GM12878 (cell line): ENCODE results near the gene FANCM. TPM values are rescaled to one million over a fixed set of nuclear protein-coding genes. Genes with fewer than 3 reads are reported as not detected.

Experiments used
- ATAC-seq: fragments of 200-7000 bp; cut with Tn5 transposase; 3 replicates; pipeline ENCODE4 v1.9.1; 2020; ENCODE audit warnings: mild to moderate bottlenecking, moderate library complexity
- BruUV-seq: library from RNA; stranded (reverse); fragments of 400-500 nt; replicated peaks from 2 replicates; lab custom pipeline; 2021; lab: Mats Ljungman, UMichigan
- CTCF ChIA-PET: fragments of 300-600 bp; sonication (Branson Sonifier 250); formaldehyde crosslinking; extraction: SDS; loops from one replicate; lab custom pipeline; 2021; ENCODE audit warnings: inconsistent platforms; lab: Yijun Ruan, JAX
- POLR2A ChIA-PET: fragments of 350-600 bp; formaldehyde crosslinking; extraction: SDS; loops from one replicate; lab custom pipeline; 2021; ENCODE audit warnings: inconsistent platforms; lab: Charles Lee
- RAD21 ChIA-PET: fragments of 300-600 bp; sonication (Branson Sonifier 250); formaldehyde crosslinking; loops from one replicate; lab custom pipeline; 2023; ENCODE audit warnings: antibody characterized with exemption; ENCODE audit not compliant: unreplicated experiment; lab: Charles Lee
- SMC1A ChIA-PET: fragments of 300-600 bp; sonication (Branson Sonifier 250); formaldehyde crosslinking; loops from one replicate; lab custom pipeline; 2023; ENCODE audit not compliant: unreplicated experiment, uncharacterized antibody; lab: Charles Lee
- DNase-seq: peaks from one replicate; pipeline ENCODE4 v3.0.0-alpha.2; 2011; ENCODE audit warnings: low read depth, low spot score
- FAIRE-seq: peaks from 3 replicates; lab custom pipeline; 2011; peaks lifted over from hg19 to GRCh38; lab: Jason Lieb, UNC
- H2AFZ ChIP-seq: 2 replicates; pipeline ENCODE4 v1.6.0; 2011; ENCODE audit warnings: low read depth, low read length, control low read depth; ENCODE audit not compliant: control insufficient read depth
- H3K27ac ChIP-seq: 2 replicates; pipeline ENCODE4 v1.5.1; 2011; ENCODE audit warnings: control low read depth; ENCODE audit not compliant: control insufficient read depth, insufficient read depth
- H3K27me3 ChIP-seq, 2 experiments: replicated peaks in 1 of 2; 2 replicates each; pipeline versions ENCODE4 v1.6.0 to v1.6.1; 2011; ENCODE audit warnings: low read length in 1 of 2; ENCODE audit not compliant: control insufficient read depth in 2 of 2, insufficient read depth in 2 of 2
- H3K36me3 ChIP-seq, 2 experiments: 2 replicates each; pipeline ENCODE4 v1.5.1; 2011; ENCODE audit warnings: low read length in 1 of 2; ENCODE audit not compliant: control insufficient read depth in 2 of 2, insufficient read depth in 2 of 2
- H3K4me1 ChIP-seq: 2 replicates; pipeline ENCODE4 v1.6.1; 2011; ENCODE audit warnings: mild to moderate bottlenecking, low read length, moderate library complexity, mixed read lengths; ENCODE audit not compliant: control insufficient read depth, insufficient read depth
- H3K4me2 ChIP-seq: 2 replicates; pipeline ENCODE4 v1.6.0; 2011; ENCODE audit warnings: control low read depth; ENCODE audit not compliant: control insufficient read depth, insufficient read depth
- H3K4me3 ChIP-seq: fragments of 200-600 bp; sonication (generic); 2 replicates; pipeline ENCODE4 v1.5.1; 2016
- H3K79me2 ChIP-seq: 2 replicates; pipeline ENCODE4 v1.6.0; 2011; ENCODE audit warnings: low read length; ENCODE audit not compliant: control insufficient read depth, insufficient read depth
- H3K9ac ChIP-seq: 2 replicates; pipeline ENCODE4 v1.8.0; 2011; ENCODE audit warnings: low read length, control low read depth, mixed read lengths; ENCODE audit not compliant: control insufficient read depth, insufficient read depth
- H3K9me3 ChIP-seq: replicated peaks from 3 replicates; pipeline ENCODE4 v1.5.1; 2011; ENCODE audit warnings: mild to moderate bottlenecking, low read length; ENCODE audit not compliant: control insufficient read depth, insufficient read depth
- H4K20me1 ChIP-seq: 2 replicates; pipeline ENCODE4 v1.6.0; 2011; ENCODE audit not compliant: control insufficient read depth, insufficient read depth
- MYB ChIP-seq: fragments of 150-350 bp; IDR thresholded peaks from 2 replicates; pipeline ENCODE4 v1.6.1; 2014; ENCODE audit warnings: mild to moderate bottlenecking, low read depth, low read length, borderline replicate concordance
- REST ChIP-seq: IDR thresholded peaks from 2 replicates; pipeline ENCODE4 v1.6.1; 2012; ENCODE audit warnings: mild to moderate bottlenecking, low read depth, low read length
- SIX5 ChIP-seq: IDR thresholded peaks from 2 replicates; pipeline ENCODE4 v1.6.1; 2011; ENCODE audit warnings: mild to moderate bottlenecking, low read depth, low read length, moderate library complexity; ENCODE audit not compliant: severe bottlenecking
- SP1 ChIP-seq: IDR thresholded peaks from one replicate; pipeline ENCODE4 v1.6.1; 2011; ENCODE audit warnings: low read depth, low read length
- TBL1XR1 ChIP-seq: IDR thresholded peaks from 2 replicates; pipeline ENCODE4 v1.6.1; 2012; ENCODE audit warnings: low read depth, low read length, improper control_type of control experiment
- ZNF217 ChIP-seq: fragments of 450-650 bp; IDR thresholded peaks from 2 replicates; pipeline ENCODE4 v1.6.1; 2017; ENCODE audit warnings: antibody characterized with exemption, mild to moderate bottlenecking
- WGBS: methylation state at CpG from one replicate; pipeline ENCODE4 v1.1.6; 2016; ENCODE audit warnings: low lambda C conversion rate; ENCODE audit not compliant: insufficient replicate concordance, insufficient coverage; ENCODE audit errors: missing lambda C conversion rate; 5-methylcytosine and 5-hydroxymethylcytosine counted together
- in situ Hi-C: fragments of 300-500 bp; cut with MboI; formaldehyde crosslinking; loops from 9 replicates; pipeline ENCODE4 v1.14.3; 2018; ENCODE audit warnings: mixed read lengths
- intact Hi-C: fragments of 100-400 bp; cut with micrococcal nuclease; formaldehyde crosslinking; loops from one replicate; pipeline ENCODE4 v1.14.2; 2022; ENCODE audit not compliant: unreplicated experiment
- polyA plus RNA-seq, 11 experiments: library from polyadenylated mRNA; depleted of rRNA in 4 of 11; unstranded in 6 of 11; stranded (reverse) in 5 of 11; fragments of >200 nt; fragmentation: Nextera tagmentation in 4 of 11; fragmentation: Illumina TruSeq in 1 of 11; extraction: Ambion mirVana in 4 of 11; extraction: Trizol in 1 of 11; gene quantifications; 1 replicate in 1 of 11; 2 replicates in 10 of 11; pipeline versions ENCODE4 v1.2.1 to v1.2.3, GENCODE V29; 2011 to 2016; ENCODE audit warnings: inconsistent platforms in 2 of 11, missing spikeins in 2 of 11, low read depth in 1 of 11
- total RNA-seq, 4 experiments: library from RNA; depleted of rRNA in 3 of 4; stranded (reverse); fragments of >200 nt in 3 of 4; fragmentation: Illumina TruSeq in 1 of 4; extraction: Trizol in 1 of 4; gene quantifications; 2 replicates each; pipeline versions ENCODE4 v1.2.1 to v1.2.3, GENCODE V29; 2013 to 2021
- TF ChIP-seq, protein P1 (sequence below): fragments of 450-650 bp; IDR thresholded peaks from 2 replicates; pipeline ENCODE4 v1.6.1; 2016; ENCODE audit warnings: mild to moderate bottlenecking, moderate library complexity, borderline replicate concordance
- TF ChIP-seq, protein P2 (sequence below): fragments of 450-650 bp; IDR thresholded peaks from 2 replicates; pipeline ENCODE4 v1.6.1; 2017; ENCODE audit warnings: mild to moderate bottlenecking, moderate library complexity

Gene FANCM
- total and polyA plus RNA-seq, 10 of the 15 experiments (the other 5 are each of a cell fraction or from before 2014, with no cell fraction given): 6.4 to 17.6 (median 10.6) TPM

- in situ Hi-C loops: no loop called here
- no peak overlapping the region for H3K4me3 ChIP-seq
- H3K4me1 ChIP-seq: peaks cover 2% of the 10 kb centered on the region
- WGBS: 93% methylated on average over 3 of the region's 3 CpGs
- H3K79me2 ChIP-seq: peaks cover 59% of the 10 kb centered on the region
- RAD21 ChIA-PET: interaction anchor here (1.0 to 1.3 kb wide), 2 partner anchors 10 to 16 kb away, joined by 3 to 4 read pairs; no protein-coding TSS in a partner anchor
- POLR2A ChIA-PET: interaction anchor here (0.5 kb wide), 1 partner anchor 11 kb away, joined by 3 read pairs; no protein-coding TSS in a partner anchor
- H3K27ac ChIP-seq: no peak overlapping the region
- H4K20me1 ChIP-seq: no peaks in the 10 kb centered on the region
- no peak for FAIRE-seq
- peaks cover 0 to 5% of the 10 kb centered on the region in 2 experiments; a peak in 3 of 4 replicates for H3K36me3 ChIP-seq
- no TSS peak for BruUV-seq
- no peaks in the 10 kb centered on the region for H3K9me3 ChIP-seq
- DNase-seq: no peak
- intact Hi-C loops: no loop called here
- CTCF ChIA-PET: interaction anchor here (1.0 to 1.6 kb wide), 3 partner anchors 9 to 113 kb away, joined by 3 to 5 read pairs (median 3); partner anchors contain the start of gene MIS18BP1
- H3K4me2 ChIP-seq: no peak overlapping the region
- no peak overlapping the region for H2AFZ ChIP-seq
- ATAC-seq: no peak
- H3K27me3 ChIP-seq: no peaks in the 10 kb centered on the region
- no peak overlapping the region for H3K9ac ChIP-seq
- SMC1A ChIA-PET: interaction anchor here (1.2 to 1.6 kb wide), 2 partner anchors 9 to 26 kb away, joined by 5 read pairs; no protein-coding TSS in a partner anchor
- TF ChIP-seq, protein P1, sequence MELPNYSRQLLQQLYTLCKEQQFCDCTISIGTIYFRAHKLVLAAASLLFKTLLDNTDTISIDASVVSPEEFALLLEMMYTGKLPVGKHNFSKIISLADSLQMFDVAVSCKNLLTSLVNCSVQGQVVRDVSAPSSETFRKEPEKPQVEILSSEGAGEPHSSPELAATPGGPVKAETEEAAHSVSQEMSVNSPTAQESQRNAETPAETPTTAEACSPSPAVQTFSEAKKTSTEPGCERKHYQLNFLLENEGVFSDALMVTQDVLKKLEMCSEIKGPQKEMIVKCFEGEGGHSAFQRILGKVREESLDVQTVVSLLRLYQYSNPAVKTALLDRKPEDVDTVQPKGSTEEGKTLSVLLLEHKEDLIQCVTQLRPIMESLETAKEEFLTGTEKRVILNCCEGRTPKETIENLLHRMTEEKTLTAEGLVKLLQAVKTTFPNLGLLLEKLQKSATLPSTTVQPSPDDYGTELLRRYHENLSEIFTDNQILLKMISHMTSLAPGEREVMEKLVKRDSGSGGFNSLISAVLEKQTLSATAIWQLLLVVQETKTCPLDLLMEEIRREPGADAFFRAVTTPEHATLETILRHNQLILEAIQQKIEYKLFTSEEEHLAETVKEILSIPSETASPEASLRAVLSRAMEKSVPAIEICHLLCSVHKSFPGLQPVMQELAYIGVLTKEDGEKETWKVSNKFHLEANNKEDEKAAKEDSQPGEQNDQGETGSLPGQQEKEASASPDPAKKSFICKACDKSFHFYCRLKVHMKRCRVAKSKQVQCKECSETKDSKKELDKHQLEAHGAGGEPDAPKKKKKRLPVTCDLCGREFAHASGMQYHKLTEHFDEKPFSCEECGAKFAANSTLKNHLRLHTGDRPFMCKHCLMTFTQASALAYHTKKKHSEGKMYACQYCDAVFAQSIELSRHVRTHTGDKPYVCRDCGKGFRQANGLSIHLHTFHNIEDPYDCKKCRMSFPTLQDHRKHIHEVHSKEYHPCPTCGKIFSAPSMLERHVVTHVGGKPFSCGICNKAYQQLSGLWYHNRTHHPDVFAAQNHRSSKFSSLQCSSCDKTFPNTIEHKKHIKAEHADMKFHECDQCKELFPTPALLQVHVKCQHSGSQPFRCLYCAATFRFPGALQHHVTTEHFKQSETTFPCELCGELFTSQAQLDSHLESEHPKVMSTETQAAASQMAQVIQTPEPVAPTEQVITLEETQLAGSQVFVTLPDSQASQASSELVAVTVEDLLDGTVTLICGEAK: no peak
- TF ChIP-seq REST (no peak), ZNF217 (no peak), SIX5 (no peak), TBL1XR1 (no peak), MYB (no peak), SP1 (no peak)
- TF ChIP-seq, protein P2, sequence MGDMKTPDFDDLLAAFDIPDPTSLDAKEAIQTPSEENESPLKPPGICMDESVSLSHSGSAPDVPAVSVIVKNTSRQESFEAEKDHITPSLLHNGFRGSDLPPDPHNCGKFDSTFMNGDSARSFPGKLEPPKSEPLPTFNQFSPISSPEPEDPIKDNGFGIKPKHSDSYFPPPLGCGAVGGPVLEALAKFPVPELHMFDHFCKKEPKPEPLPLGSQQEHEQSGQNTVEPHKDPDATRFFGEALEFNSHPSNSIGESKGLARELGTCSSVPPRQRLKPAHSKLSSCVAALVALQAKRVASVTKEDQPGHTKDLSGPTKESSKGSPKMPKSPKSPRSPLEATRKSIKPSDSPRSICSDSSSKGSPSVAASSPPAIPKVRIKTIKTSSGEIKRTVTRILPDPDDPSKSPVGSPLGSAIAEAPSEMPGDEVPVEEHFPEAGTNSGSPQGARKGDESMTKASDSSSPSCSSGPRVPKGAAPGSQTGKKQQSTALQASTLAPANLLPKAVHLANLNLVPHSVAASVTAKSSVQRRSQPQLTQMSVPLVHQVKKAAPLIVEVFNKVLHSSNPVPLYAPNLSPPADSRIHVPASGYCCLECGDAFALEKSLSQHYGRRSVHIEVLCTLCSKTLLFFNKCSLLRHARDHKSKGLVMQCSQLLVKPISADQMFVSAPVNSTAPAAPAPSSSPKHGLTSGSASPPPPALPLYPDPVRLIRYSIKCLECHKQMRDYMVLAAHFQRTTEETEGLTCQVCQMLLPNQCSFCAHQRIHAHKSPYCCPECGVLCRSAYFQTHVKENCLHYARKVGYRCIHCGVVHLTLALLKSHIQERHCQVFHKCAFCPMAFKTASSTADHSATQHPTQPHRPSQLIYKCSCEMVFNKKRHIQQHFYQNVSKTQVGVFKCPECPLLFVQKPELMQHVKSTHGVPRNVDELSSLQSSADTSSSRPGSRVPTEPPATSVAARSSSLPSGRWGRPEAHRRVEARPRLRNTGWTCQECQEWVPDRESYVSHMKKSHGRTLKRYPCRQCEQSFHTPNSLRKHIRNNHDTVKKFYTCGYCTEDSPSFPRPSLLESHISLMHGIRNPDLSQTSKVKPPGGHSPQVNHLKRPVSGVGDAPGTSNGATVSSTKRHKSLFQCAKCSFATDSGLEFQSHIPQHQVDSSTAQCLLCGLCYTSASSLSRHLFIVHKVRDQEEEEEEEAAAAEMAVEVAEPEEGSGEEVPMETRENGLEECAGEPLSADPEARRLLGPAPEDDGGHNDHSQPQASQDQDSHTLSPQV: no peak
These were observed 107.0 kb downstream of the FANCM start for GRCh38 chr14:45242706-45243105.
